Right lung (tissue), 5 donors: Measurements from ENCODE around the gene OCIAD1. TPM values are rescaled to one million over a fixed set of nuclear protein-coding genes. Genes with fewer than 3 reads are reported as not detected.

Experiments
- polyA plus RNA-seq, 5 donors: library from polyadenylated mRNA; unstranded; fragments of 120-200 nt; gene quantifications; one replicate each; pipeline versions ENCODE4 v1.2.1 to v1.2.3, GENCODE V29; 2013; ENCODE audit warnings: inconsistent platforms in 1 of 5, low replicate concordance in 1 of 5; ENCODE audit not compliant: insufficient read length in 5 of 5, insufficient read depth in 1 of 5

The OCIAD1 gene
- polyA plus RNA-seq, 5 donors: 172 to 246 (median 226) TPM

Other genes starting within 250 kb of the OCIAD1 start
- 10 to 100 TPM; 27.5 to 58.8 (median 49.7) TPM for gene FRYL, start 50.8 kb upstream of the OCIAD1 start, polyA plus RNA-seq
- 100 to 1,000 TPM in 1 of 5 donors, 10 to 100 TPM in 4; 86.1 to 114 (median 90.8) TPM for gene OCIAD2, start 75.7 kb downstream of the OCIAD1 start, polyA plus RNA-seq
- under 1 TPM in 3 of 5 donors, not detected in 2; 0.13 to 0.19 (median 0.15) TPM for gene CWH43, start 155.2 kb downstream of the OCIAD1 start, polyA plus RNA-seq